CD4-positive, alpha-beta T cell treated with Interleukin-4 for 1 hour (primary cell): ENCODE measurements around the gene TYMP.

Experiments
- DNase-seq, 2 donors: peaks; one replicate each; pipeline ENCODE4 v3.0.0-alpha.2; 2020 to 2022

The TYMP gene

GRCh38 chr22:50529897-50530579 lies at the start of gene TYMP:
TYMP (minus strand) TSS chr22:50530012; CDS start chr22:50529709, 303 bp downstream.
- peak; percentile 74 to 78 for DNase-seq

- DNase-seq: no peak
Observed at GRCh38 chr22:50578776-50579310, 49.0 kb upstream of the TYMP start.

GRCh38 chr22:50577987-50578775 lies 48.4 kb upstream of the TYMP start, which contains the start of gene CPT1B:
CPT1B (minus strand) TSS chr22:50578427; CDS start chr22:50577915, 512 bp downstream.
- no peak for DNase-seq

- DNase-seq: no peak
Observed at GRCh38 chr22:50577697-50577986, 47.8 kb upstream of the TYMP start.

GRCh38 chr22:50576806-50577696 lies 47.2 kb upstream of the TYMP start:
- DNase-seq: no peak

GRCh38 chr22:50576070-50576469 lies 46.3 kb upstream of the TYMP start:
- no peak for DNase-seq

GRCh38 chr22:50575426-50575941 lies 45.7 kb upstream of the TYMP start:
- DNase-seq: no peak

GRCh38 chr22:50574383-50574755 lies 44.6 kb upstream of the TYMP start:
- no peak for DNase-seq

- no peak for DNase-seq
Observed at GRCh38 chr22:50573491-50574382, 43.9 kb upstream of the TYMP start.

GRCh38 chr22:50572965-50573364 lies 43.2 kb upstream of the TYMP start:
- no peak for DNase-seq

GRCh38 chr22:50571264-50572175 lies 41.7 kb upstream of the TYMP start:
- DNase-seq: no peak

- DNase-seq: no peak
Observed at GRCh38 chr22:50570861-50571260, 41.0 kb upstream of the TYMP start.

GRCh38 chr22:50569896-50570535 lies 40.2 kb upstream of the TYMP start:
- DNase-seq: no peak

- no peak for DNase-seq
Observed at GRCh38 chr22:50569041-50569459, 39.2 kb upstream of the TYMP start.

GRCh38 chr22:50568626-50569025 lies 38.8 kb upstream of the TYMP start:
- no peak for DNase-seq

GRCh38 chr22:50567721-50568252 lies 38.0 kb upstream of the TYMP start:
- DNase-seq: no peak

GRCh38 chr22:50564289-50564688 lies 34.5 kb upstream of the TYMP start:
- DNase-seq: no peak

GRCh38 chr22:50563413-50564160 lies 33.8 kb upstream of the TYMP start:
- DNase-seq: no peak
